Trophoblast cell (in vitro differentiated cells and primary cell): ENCODE measurements around the gene BCAP31.
A peak's percentile ranks its signal among the peaks of the same experiment; 100 is the strongest.

Experiments
- DNase-seq, 2 donors: peaks; one replicate each; pipeline ENCODE4 v3.0.0-alpha.2; 2016
- H2AFZ ChIP-seq: 2 replicates; pipeline ENCODE4 v1.6.1; 2013; ENCODE audit warnings: low read length, moderate library complexity, mild to moderate bottlenecking; ENCODE audit not compliant: insufficient read depth, poor library complexity
- H2AK5ac ChIP-seq: 2 replicates; pipeline ENCODE4 v1.6.1; 2013; ENCODE audit warnings: mild to moderate bottlenecking, low read length
- H2BK120ac ChIP-seq: 2 replicates; pipeline ENCODE4 v1.6.1; 2013; ENCODE audit warnings: low read length, mild to moderate bottlenecking, moderate library complexity; ENCODE audit not compliant: insufficient read depth, poor library complexity
- H2BK12ac ChIP-seq: 2 replicates; pipeline ENCODE4 v1.6.1; 2013; ENCODE audit warnings: mild to moderate bottlenecking, low read length, moderate library complexity
- H2BK5ac ChIP-seq: 2 replicates; pipeline ENCODE4 v1.6.1; 2013; ENCODE audit warnings: low read length, low read depth, moderate library complexity, mild to moderate bottlenecking; ENCODE audit not compliant: poor library complexity
- H3K14ac ChIP-seq: 2 replicates; pipeline ENCODE4 v1.6.1; 2013; ENCODE audit warnings: mild to moderate bottlenecking, low read length
- H3K18ac ChIP-seq: 2 replicates; pipeline ENCODE4 v1.6.1; 2013; ENCODE audit warnings: mild to moderate bottlenecking, low read length
- H3K23ac ChIP-seq: 2 replicates; pipeline ENCODE4 v1.6.1; 2013; ENCODE audit warnings: low read length
- H3K27ac ChIP-seq: 2 replicates; pipeline ENCODE4 v1.5.1; 2013; ENCODE audit warnings: low read depth, mild to moderate bottlenecking, inconsistent platforms, low read length, moderate library complexity
- H3K27me3 ChIP-seq: 2 replicates; pipeline ENCODE4 v1.6.1; 2013; ENCODE audit warnings: inconsistent platforms, mild to moderate bottlenecking, low read length, moderate library complexity; ENCODE audit not compliant: insufficient read depth
- H3K36me3 ChIP-seq, 2 experiments: 1 replicate in 1 of 2; 2 replicates in 1 of 2; pipeline ENCODE4 v1.6.1; 2013; ENCODE audit warnings: low read length in 2 of 2, mild to moderate bottlenecking in 2 of 2, moderate library complexity in 1 of 2; ENCODE audit not compliant: insufficient read depth in 2 of 2, control insufficient read depth in 1 of 2
- H3K4ac ChIP-seq: 2 replicates; pipeline ENCODE4 v1.6.1; 2013; ENCODE audit warnings: low read depth, mild to moderate bottlenecking, low read length, moderate library complexity
- H3K4me1 ChIP-seq, 2 experiments: 1 replicate in 1 of 2; 2 replicates in 1 of 2; pipeline ENCODE4 v1.6.1; 2013; ENCODE audit warnings: low read length in 2 of 2, mild to moderate bottlenecking in 2 of 2, moderate library complexity in 1 of 2; ENCODE audit not compliant: insufficient read depth in 2 of 2, control insufficient read depth in 1 of 2
- H3K4me2 ChIP-seq: 2 replicates; pipeline ENCODE4 v1.6.1; 2013; ENCODE audit warnings: inconsistent platforms, mild to moderate bottlenecking, low read length, moderate library complexity
- H3K4me3 ChIP-seq: 2 replicates; pipeline ENCODE4 v1.5.1; 2013; ENCODE audit warnings: mild to moderate bottlenecking, low read depth, low read length, inconsistent platforms
- H3K79me1 ChIP-seq: one replicate; pipeline ENCODE4 v1.6.1; 2013; ENCODE audit warnings: low read length
- H3K79me2 ChIP-seq: 2 replicates; pipeline ENCODE4 v1.6.1; 2013; ENCODE audit warnings: low read length, mild to moderate bottlenecking; ENCODE audit not compliant: control insufficient read depth, insufficient read depth, poor library complexity
- H3K9ac ChIP-seq: 2 replicates; pipeline ENCODE4 v1.6.1; 2013; ENCODE audit warnings: mild to moderate bottlenecking, low read length
- H3K9me3 ChIP-seq: 2 replicates; pipeline ENCODE4 v1.6.1; 2013; ENCODE audit warnings: low read depth, mild to moderate bottlenecking, control low read depth, inconsistent platforms, low read length; ENCODE audit not compliant: insufficient read depth
- H4K12ac ChIP-seq: 2 replicates; pipeline ENCODE4 v1.6.1; 2013; ENCODE audit warnings: low read depth, mild to moderate bottlenecking, low read length, moderate library complexity
- H4K8ac ChIP-seq: 2 replicates; pipeline ENCODE4 v1.6.1; 2013; ENCODE audit warnings: low read depth, mild to moderate bottlenecking, low read length, moderate library complexity
- H4K91ac ChIP-seq: one replicate; pipeline ENCODE4 v1.6.1; 2013; ENCODE audit warnings: low read depth, mild to moderate bottlenecking, low read length, moderate library complexity
- WGBS: extraction: QIAGEN DNeasy Blood & Tissue Kit; methylation state at CpG from one replicate; pipeline ENCODE4 v1.1.7; 2013; ENCODE audit warnings: missing lambda C conversion rate; ENCODE audit not compliant: insufficient read length, insufficient coverage; ENCODE audit errors: extremely low coverage; 5-methylcytosine and 5-hydroxymethylcytosine counted together

The BCAP31 gene

GRCh38 chrX:153665726-153666306 lies 58.4 kb downstream of the BCAP31 start:
- Histone ChIP-seq H3K4me1 (no peaks in the 10 kb centered on the region), H2AK5ac (no peak overlapping the region), H3K4ac (no peak overlapping the region), H4K91ac (no peak overlapping the region), H3K79me1 (no peaks in the 10 kb centered on the region), H2BK12ac (no peak overlapping the region), H3K27ac (no peak overlapping the region), H2AFZ (no peak overlapping the region), H3K9me3 (no peaks in the 10 kb centered on the region), H3K36me3 (no peaks in the 10 kb centered on the region), H4K12ac (no peak overlapping the region), H3K79me2 (no peaks in the 10 kb centered on the region), H4K8ac (no peak overlapping the region), H3K27me3 (no peaks in the 10 kb centered on the region), H3K23ac (no peak overlapping the region), H3K4me2 (no peak overlapping the region), H2BK5ac (no peak overlapping the region), H3K4me3 (no peak overlapping the region), H3K14ac (no peak overlapping the region), H2BK120ac (no peak overlapping the region), H3K18ac (no peak overlapping the region), H3K9ac (no peak overlapping the region)
- WGBS, result no CpG with 5 or more reads among the region's 9 CpGs
- DNase-seq, result no peak

GRCh38 chrX:153662266-153662665 lies 61.9 kb downstream of the BCAP31 start:
- H3K4ac ChIP-seq, result no peak overlapping the region

GRCh38 chrX:153659268-153659667 lies 64.9 kb downstream of the BCAP31 start:
- Histone ChIP-seq H4K12ac (no peak overlapping the region), H3K4me2 (no peak overlapping the region), H3K79me2 (no peaks in the 10 kb centered on the region), H3K18ac (no peak overlapping the region), H3K9ac (no peak overlapping the region), H3K4ac (no peak overlapping the region), H3K79me1 (no peaks in the 10 kb centered on the region), H4K91ac (no peak overlapping the region), H2BK120ac (no peak overlapping the region), H2BK12ac (no peak overlapping the region), H2BK5ac (no peak overlapping the region), H3K14ac (no peak overlapping the region), H2AK5ac (no peak overlapping the region), H3K9me3 (no peaks in the 10 kb centered on the region), H3K23ac (no peak overlapping the region), H3K4me3 (no peak overlapping the region), H3K27me3 (no peaks in the 10 kb centered on the region), H4K8ac (no peak overlapping the region), H3K27ac (no peak overlapping the region), H3K36me3 (no peaks in the 10 kb centered on the region), H2AFZ (no peak overlapping the region), H3K4me1 (no peaks in the 10 kb centered on the region)
- DNase-seq, result no peak
- WGBS, result no CpG with 5 or more reads among the region's 3 CpGs

More at GRCh38 chrX:153662266-153662665, 61.9 kb downstream of the BCAP31 start:
- no peak overlapping the region for H4K91ac ChIP-seq
- no peak overlapping the region for H2BK5ac ChIP-seq
- H2BK12ac ChIP-seq, result no peak overlapping the region
- H2AK5ac ChIP-seq, result no peak overlapping the region
- H3K4me3 ChIP-seq, result no peak overlapping the region
- H3K27me3 ChIP-seq, result no peaks in the 10 kb centered on the region
- H3K79me2 ChIP-seq, result no peaks in the 10 kb centered on the region
- no peak overlapping the region for H3K4me2 ChIP-seq
- H3K23ac ChIP-seq, result no peak overlapping the region
- H3K14ac ChIP-seq, result no peak overlapping the region
- H3K18ac ChIP-seq, result no peak overlapping the region
- no peak overlapping the region for H2AFZ ChIP-seq
- H3K36me3 ChIP-seq, result no peaks in the 10 kb centered on the region
- WGBS, result no CpG with 5 or more reads among the region's 31 CpGs
- no peak overlapping the region for H4K12ac ChIP-seq
- DNase-seq, result peak; percentile 56 to 70
- no peaks in the 10 kb centered on the region for H3K79me1 ChIP-seq
- H4K8ac ChIP-seq, result no peak overlapping the region
- H3K9me3 ChIP-seq, result no peaks in the 10 kb centered on the region
- no peak overlapping the region for H3K9ac ChIP-seq
- no peaks in the 10 kb centered on the region for H3K4me1 ChIP-seq
- no peak overlapping the region for H3K27ac ChIP-seq
- H2BK120ac ChIP-seq, result no peak overlapping the region

- Histone ChIP-seq H4K91ac (no peak overlapping the region), H3K23ac (no peak overlapping the region), H3K79me1 (no peaks in the 10 kb centered on the region), H3K14ac (no peak overlapping the region), H3K27me3 (no peaks in the 10 kb centered on the region), H3K4me1 (no peaks in the 10 kb centered on the region), H4K12ac (no peak overlapping the region), H3K36me3 (no peaks in the 10 kb centered on the region), H3K9me3 (no peaks in the 10 kb centered on the region), H3K18ac (no peak overlapping the region), H2AK5ac (no peak overlapping the region), H3K4ac (no peak overlapping the region), H3K4me2 (no peak overlapping the region), H2BK5ac (no peak overlapping the region), H2BK12ac (no peak overlapping the region), H3K27ac (no peak overlapping the region), H4K8ac (no peak overlapping the region), H2BK120ac (no peak overlapping the region), H3K9ac (no peak overlapping the region), H2AFZ (no peak overlapping the region), H3K4me3 (no peak overlapping the region), H3K79me2 (no peaks in the 10 kb centered on the region)
- DNase-seq, result no peak
- no CpG with 5 or more reads among the region's 9 CpGs for WGBS
Observed at GRCh38 chrX:153657161-153657560, 67.0 kb downstream of the BCAP31 start.
